K562 (cell line): ENCODE results near the gene CREB3L2.

ENCODE experiments used
- POLR2AphosphoS5 ChIP-seq: IDR thresholded peaks from 2 replicates; pipeline ENCODE4 v1.6.1; 2011; ENCODE audit warnings: mild to moderate bottlenecking, low read depth, low read length, moderate library complexity; ENCODE audit not compliant: control insufficient read depth, insufficient read depth
- SP2 ChIP-seq: IDR thresholded peaks from 2 replicates; pipeline ENCODE4 v1.6.1; 2011; ENCODE audit warnings: mild to moderate bottlenecking, low read depth, low read length, moderate library complexity; ENCODE audit not compliant: poor library complexity, severe bottlenecking; ENCODE audit errors: extremely low read depth
- TF ChIP-seq, protein P1 (sequence below), 3 experiments: IDR thresholded peaks in 2 of 3; conservative IDR thresholded peaks in 1 of 3; 2 replicates each; pipeline ENCODE4 v1.5.1; 2011 to 2012; ENCODE audit warnings: low read length in 3 of 3, mild to moderate bottlenecking in 3 of 3, control low read depth in 2 of 3, improper control_type of control experiment in 1 of 3, inconsistent platforms in 1 of 3, low read depth in 1 of 3, mixed read lengths in 1 of 3, moderate library complexity in 1 of 3; ENCODE audit not compliant: insufficient read depth in 2 of 3

DNA sequence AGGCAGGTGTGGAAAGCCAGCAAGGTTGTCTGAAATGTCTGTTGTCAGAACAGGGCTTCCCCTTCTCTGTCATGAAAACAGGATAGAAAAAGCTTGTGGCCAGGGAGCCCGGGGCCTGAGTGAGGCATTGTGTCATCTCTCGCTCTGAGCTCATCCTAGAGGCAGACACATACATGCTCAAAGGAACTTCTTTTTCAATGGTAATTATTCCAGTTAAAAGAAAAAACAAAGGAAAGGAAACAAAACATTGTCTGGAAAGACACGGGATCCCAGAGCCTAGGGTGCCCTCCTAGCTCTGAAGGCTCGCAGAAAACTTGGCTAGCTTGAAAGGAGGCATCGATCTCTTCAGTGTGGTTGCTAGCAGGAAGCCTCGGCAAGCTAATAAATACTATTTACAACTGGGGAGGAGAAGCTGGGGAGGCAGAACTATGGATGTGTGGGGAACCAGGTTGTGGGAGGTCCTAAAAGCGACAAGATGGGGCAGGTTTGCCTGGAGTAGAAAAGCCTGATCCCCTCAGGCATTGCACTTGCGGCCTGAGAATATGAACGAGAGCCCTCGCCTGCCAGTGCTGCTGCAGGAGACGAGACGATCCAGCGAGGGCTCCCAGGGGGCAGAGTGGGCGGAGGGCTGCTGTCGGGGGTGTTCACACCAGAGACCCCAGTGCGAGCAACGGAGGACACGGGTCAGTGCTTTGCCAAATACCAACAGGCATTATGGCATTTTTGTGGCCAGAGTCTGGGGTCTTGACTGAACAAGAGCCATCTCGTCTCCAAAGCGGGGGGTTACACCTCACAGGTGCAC is 122.3 kb downstream of the CREB3L2 start:
- TF ChIP-seq SP2, result no peak
- TF ChIP-seq, protein P1, sequence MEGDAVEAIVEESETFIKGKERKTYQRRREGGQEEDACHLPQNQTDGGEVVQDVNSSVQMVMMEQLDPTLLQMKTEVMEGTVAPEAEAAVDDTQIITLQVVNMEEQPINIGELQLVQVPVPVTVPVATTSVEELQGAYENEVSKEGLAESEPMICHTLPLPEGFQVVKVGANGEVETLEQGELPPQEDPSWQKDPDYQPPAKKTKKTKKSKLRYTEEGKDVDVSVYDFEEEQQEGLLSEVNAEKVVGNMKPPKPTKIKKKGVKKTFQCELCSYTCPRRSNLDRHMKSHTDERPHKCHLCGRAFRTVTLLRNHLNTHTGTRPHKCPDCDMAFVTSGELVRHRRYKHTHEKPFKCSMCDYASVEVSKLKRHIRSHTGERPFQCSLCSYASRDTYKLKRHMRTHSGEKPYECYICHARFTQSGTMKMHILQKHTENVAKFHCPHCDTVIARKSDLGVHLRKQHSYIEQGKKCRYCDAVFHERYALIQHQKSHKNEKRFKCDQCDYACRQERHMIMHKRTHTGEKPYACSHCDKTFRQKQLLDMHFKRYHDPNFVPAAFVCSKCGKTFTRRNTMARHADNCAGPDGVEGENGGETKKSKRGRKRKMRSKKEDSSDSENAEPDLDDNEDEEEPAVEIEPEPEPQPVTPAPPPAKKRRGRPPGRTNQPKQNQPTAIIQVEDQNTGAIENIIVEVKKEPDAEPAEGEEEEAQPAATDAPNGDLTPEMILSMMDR (IDR thresholded peaks at IDR 0.05 in 2 of 3, conservative IDR thresholded peaks at IDR 0.05 in 1 of 3; ENCODE audit: insufficient read depth in 2 of 3, low read depth in 1 of 3, low read length in 3 of 3), result no peak
- TF ChIP-seq POLR2AphosphoS5, result no peak
